Uterus (tissue), 4 donors: ENCODE measurements around the gene CPLANE2. TPM values are rescaled to one million over a fixed set of nuclear protein-coding genes. Genes with fewer than 3 reads are reported as not detected.
"Not testable (repeated sequence)": the region's sequence is repeated elsewhere in the genome, so short reads cannot be mapped to it uniquely, and the experiment has no call there.

Source experiments
- DNase-seq, 2 donors: peaks; one replicate each; pipeline ENCODE4 v3.0.0-alpha.2; 2019 to 2020
- H3K27ac ChIP-seq, 2 donors: fragments of 200-600 bp; sonication (generic); 1 replicate in 1 of 2; 2 replicates in 1 of 2; pipeline ENCODE4 v1.5.1; 2016 to 2018
- H3K27me3 ChIP-seq, 2 donors: fragments of 200-600 bp; sonication (generic); one replicate each; pipeline ENCODE4 v1.5.1; 2018 to 2019; ENCODE audit warnings: control low read depth in 1 of 2
- H3K36me3 ChIP-seq, 2 donors: fragments of 200-600 bp; sonication (generic); one replicate each; pipeline ENCODE4 v1.5.1; 2019; ENCODE audit warnings: control low read depth in 1 of 2
- H3K4me1 ChIP-seq, 2 donors: fragments of 200-600 bp; sonication (generic); one replicate each; pipeline ENCODE4 v1.5.1; 2018 to 2019; ENCODE audit warnings: control low read depth in 1 of 2
- H3K4me3 ChIP-seq, 2 donors: fragments of 200-600 bp; sonication (generic); 1 replicate in 1 of 2; 2 replicates in 1 of 2; pipeline ENCODE4 v1.5.1; 2018 to 2019; ENCODE audit warnings: mild to moderate bottlenecking in 1 of 2
- H3K9me3 ChIP-seq, 2 donors: fragments of 200-600 bp; sonication (generic); one replicate each; pipeline ENCODE4 v1.5.1; 2019; ENCODE audit warnings: control low read depth in 1 of 2
- POLR2A ChIP-seq, 2 donors: fragments of 450-650 bp; IDR thresholded peaks; one replicate each; pipeline ENCODE4 v1.6.1; 2016; ENCODE audit warnings: antibody characterized with exemption in 2 of 2, mild to moderate bottlenecking in 1 of 2, moderate library complexity in 1 of 2
- intact Hi-C: fragments of 100-400 bp; cut with DNase I; formaldehyde crosslinking; loops from one replicate; pipeline ENCODE4 v1.15.1; 2023; ENCODE audit warnings: low total_unique reads
- total RNA-seq, 4 donors: library from RNA; depleted of rRNA in 3 of 4; stranded (reverse); fragments of >200 nt in 3 of 4; gene quantifications; one replicate each; pipeline versions ENCODE4 v1.1.0 to v1.2.4, GENCODE V29; 2014 to 2023
- TF ChIP-seq, protein P1 (sequence below), 4 experiments: fragments of 200-600 bp in 2 of 4; fragments of 450-650 bp in 2 of 4; sonication (generic) in 2 of 4; IDR thresholded peaks; one replicate each; pipeline ENCODE4 v1.5.1; 2016 to 2019; ENCODE audit warnings: antibody characterized with exemption in 4 of 4, mild to moderate bottlenecking in 2 of 4, moderate library complexity in 1 of 4
- donor health status: DM: yes; HTN: yes; CAD: no.

The CPLANE2 gene
- total RNA-seq, 4 donors from 2014 or later = 5.1 to 7.4 (median 5.5) TPM

DNA sequence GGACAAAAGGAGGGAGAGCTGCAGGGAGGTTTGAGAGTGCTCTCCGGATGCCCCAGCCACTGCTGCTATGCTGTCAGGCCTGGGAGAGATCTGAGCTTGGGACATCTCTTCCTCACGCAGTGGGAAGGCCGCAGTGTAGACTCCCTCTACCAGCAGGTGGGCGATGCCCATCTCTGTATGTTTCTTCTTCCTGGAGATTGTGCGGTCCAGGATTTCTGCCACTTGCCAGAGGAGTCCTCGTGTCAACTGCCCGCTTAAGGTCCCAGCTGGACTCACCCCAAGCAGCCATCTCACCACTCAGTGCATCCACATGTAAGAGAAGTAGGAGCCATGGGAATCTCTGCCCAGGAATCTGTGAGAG lies 10.9 kb downstream of the CPLANE2 start:
- peaks cover 6 to 15% of the 10 kb centered on the region in 2 donors for H3K27me3 ChIP-seq
- TF ChIP-seq, protein P1, sequence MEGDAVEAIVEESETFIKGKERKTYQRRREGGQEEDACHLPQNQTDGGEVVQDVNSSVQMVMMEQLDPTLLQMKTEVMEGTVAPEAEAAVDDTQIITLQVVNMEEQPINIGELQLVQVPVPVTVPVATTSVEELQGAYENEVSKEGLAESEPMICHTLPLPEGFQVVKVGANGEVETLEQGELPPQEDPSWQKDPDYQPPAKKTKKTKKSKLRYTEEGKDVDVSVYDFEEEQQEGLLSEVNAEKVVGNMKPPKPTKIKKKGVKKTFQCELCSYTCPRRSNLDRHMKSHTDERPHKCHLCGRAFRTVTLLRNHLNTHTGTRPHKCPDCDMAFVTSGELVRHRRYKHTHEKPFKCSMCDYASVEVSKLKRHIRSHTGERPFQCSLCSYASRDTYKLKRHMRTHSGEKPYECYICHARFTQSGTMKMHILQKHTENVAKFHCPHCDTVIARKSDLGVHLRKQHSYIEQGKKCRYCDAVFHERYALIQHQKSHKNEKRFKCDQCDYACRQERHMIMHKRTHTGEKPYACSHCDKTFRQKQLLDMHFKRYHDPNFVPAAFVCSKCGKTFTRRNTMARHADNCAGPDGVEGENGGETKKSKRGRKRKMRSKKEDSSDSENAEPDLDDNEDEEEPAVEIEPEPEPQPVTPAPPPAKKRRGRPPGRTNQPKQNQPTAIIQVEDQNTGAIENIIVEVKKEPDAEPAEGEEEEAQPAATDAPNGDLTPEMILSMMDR (IDR thresholded peaks at IDR 0.05) = no peak
- TF ChIP-seq POLR2A (IDR thresholded peaks at IDR 0.05) = no peak
- no peaks in the 10 kb centered on the region for H3K9me3 ChIP-seq
- intact Hi-C loops = no loop called here
- no peaks in the 10 kb centered on the region for H3K4me1 ChIP-seq
- no peaks in the 10 kb centered on the region for H3K36me3 ChIP-seq
- no peak overlapping the region for H3K4me3 ChIP-seq
- H3K27ac ChIP-seq = no peak overlapping the region
- no peak for DNase-seq

DNA sequence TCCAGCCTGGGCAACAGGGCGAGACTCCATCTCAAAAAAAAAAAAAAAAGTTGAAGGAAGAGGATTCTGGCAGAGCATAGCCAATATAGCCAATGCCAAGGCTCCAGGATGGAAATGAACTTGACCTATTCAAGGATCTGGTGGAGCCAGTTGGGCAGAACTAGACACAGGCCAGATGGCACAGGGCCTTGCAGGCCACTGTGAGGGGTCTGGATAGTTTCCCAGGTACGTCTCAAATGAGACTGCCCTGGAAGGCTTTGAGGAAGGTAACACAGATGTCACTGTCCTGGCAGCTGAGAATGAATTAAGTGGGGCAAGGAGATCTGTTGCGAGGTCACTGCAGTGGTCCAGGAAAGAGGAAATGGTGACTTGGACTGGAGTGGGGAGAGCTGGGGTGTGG lies 12.5 kb downstream of the CPLANE2 start:
- Histone ChIP-seq H3K4me1 (no peaks in the 10 kb centered on the region), H3K9me3 (no peaks in the 10 kb centered on the region), H3K36me3 (no peaks in the 10 kb centered on the region), H3K4me3 (no peak overlapping the region), H3K27me3 (peaks cover 6 to 15% of the 10 kb centered on the region in 2 donors), H3K27ac (no peak overlapping the region)
- no peak for DNase-seq
- intact Hi-C loops = no loop called here
- no peak for TF ChIP-seq POLR2A (IDR thresholded peaks at IDR 0.05)
- TF ChIP-seq, protein P1 (IDR thresholded peaks at IDR 0.05) = no peak

DNA sequence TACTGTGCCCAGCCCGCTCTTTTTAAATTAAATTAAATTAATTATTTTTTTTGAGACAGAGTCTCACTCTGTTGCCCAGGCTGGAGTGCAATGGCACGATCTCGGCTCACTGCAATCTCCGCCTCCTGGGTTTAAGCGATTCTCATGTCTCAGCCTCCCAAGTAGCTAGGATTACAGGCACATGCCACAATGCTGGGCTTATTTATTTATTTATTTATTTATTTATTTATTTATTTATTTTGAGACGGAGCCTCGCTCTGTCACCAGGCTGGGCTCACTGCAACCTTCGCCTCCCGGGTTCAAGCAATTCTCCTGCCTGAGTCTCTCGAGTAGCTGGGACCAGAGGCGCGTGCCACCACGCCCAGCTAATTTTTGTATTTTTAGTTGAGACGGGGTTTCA lies 14.3 kb downstream of the CPLANE2 start:
- H3K9me3 ChIP-seq, DNase-seq, H3K4me1 ChIP-seq, H3K27ac ChIP-seq, H3K36me3 ChIP-seq, H3K4me3 ChIP-seq, intact Hi-C loops: not testable (repeated sequence)
- peaks cover 6 to 11% of the 10 kb centered on the region in 2 donors for H3K27me3 ChIP-seq

DNA sequence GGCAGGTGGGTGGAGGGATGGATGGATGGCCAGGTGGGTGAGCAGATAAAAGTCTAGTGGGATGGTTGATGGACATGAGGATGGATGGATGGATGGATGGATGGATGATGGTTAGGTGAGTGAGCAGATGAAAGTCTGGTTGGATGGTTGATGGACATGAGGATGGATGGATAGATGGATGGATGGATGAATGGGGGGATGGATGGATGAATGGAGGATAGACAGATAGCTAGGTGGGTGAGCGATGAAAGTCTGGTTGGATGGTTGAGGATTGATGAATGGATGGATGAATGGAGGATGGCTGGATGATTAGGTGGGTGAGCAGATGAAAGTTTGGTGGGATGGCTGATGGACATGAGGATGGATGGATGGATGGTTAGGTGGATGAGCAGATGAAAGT lies 15.5 kb downstream of the CPLANE2 start:
- no peaks in the 10 kb centered on the region for H3K36me3 ChIP-seq
- H3K27ac ChIP-seq = no peak overlapping the region
- H3K4me3 ChIP-seq = no peak overlapping the region
- TF ChIP-seq, protein P1 (IDR thresholded peaks at IDR 0.05) = no peak
- no peak for TF ChIP-seq POLR2A (IDR thresholded peaks at IDR 0.05)
- H3K9me3 ChIP-seq = no peaks in the 10 kb centered on the region
- peaks cover 0 to 5% of the 10 kb centered on the region in 2 donors for H3K4me1 ChIP-seq
- no peak for DNase-seq
- intact Hi-C loops = no loop called here
- peaks cover 1% of the 10 kb centered on the region in 2 donors for H3K27me3 ChIP-seq

DNA sequence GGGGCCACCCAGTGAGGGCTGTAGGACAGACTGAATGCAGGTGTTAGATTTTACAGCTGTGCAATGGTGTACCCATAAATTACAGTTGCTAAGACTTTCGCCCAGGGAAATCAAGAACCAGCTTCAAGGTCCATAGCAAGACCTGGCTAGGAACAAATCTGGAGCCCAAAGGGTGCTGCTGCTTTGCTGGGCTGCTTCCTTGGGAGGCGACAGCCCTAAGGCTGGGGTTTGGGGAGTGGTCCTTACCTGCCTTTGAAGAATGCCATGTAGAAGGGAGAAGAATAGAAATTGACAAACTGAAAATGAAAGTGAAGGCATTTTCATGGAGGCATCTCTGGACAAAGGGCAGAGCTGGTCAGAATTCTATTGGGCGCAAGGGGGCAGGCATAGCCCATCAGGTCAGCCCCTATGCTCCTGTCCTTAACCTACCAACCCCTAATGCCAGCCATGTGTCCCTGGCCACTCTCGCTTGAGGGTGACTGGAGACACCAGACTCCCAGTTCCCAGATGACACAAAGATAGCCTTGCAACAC lies 16.9 kb downstream of the CPLANE2 start:
- H3K36me3 ChIP-seq = no peaks in the 10 kb centered on the region
- intact Hi-C loops = no loop called here
- no peak for DNase-seq
- no peaks in the 10 kb centered on the region for H3K9me3 ChIP-seq
- no peaks in the 10 kb centered on the region for H3K27me3 ChIP-seq
- no peak overlapping the region for H3K4me3 ChIP-seq
- H3K4me1 ChIP-seq = peaks cover 0 to 5% of the 10 kb centered on the region in 2 donors
- H3K27ac ChIP-seq = no peak overlapping the region
- TF ChIP-seq POLR2A (IDR thresholded peaks at IDR 0.05) = no peak
- TF ChIP-seq, protein P1 (IDR thresholded peaks at IDR 0.05) = no peak

DNA sequence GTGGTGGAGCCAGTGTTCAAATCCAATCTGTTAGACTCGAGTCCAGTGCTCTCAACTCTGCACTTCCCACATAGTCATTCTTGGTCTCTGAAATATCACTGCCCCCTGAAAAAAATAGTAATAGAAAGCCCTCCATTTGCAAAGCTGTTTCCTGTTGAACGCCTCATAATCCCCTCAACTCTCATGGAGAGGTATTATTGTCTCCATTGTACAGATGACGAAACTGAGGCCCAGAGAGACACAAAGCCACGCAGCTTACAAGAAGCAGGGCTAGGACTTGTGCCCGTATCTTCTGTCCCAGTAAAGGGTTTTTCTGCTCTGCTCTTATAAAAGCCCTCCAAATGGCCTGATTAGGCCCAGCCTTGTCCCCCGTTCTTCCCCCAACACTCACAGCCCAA lies 18.3 kb downstream of the CPLANE2 start:
- no peak for TF ChIP-seq POLR2A (IDR thresholded peaks at IDR 0.05)
- H3K36me3 ChIP-seq = no peaks in the 10 kb centered on the region
- peak overlapping the region in 1 of 2 donors; percentile 62 for H3K27ac ChIP-seq
- intact Hi-C loops = no loop called here
- H3K4me1 ChIP-seq = peaks cover 0 to 5% of the 10 kb centered on the region in 2 donors
- DNase-seq = no peak
- no peak overlapping the region for H3K4me3 ChIP-seq
- H3K27me3 ChIP-seq = no peaks in the 10 kb centered on the region
- H3K9me3 ChIP-seq = no peaks in the 10 kb centered on the region
